Mucosa of gallbladder (tissue), 1 donor: Measurements from ENCODE around the gene ATF7IP. TPM values are rescaled to one million over a fixed set of nuclear protein-coding genes. Genes with fewer than 3 reads are reported as not detected.
"Not testable (repeated sequence)": the region's sequence is repeated elsewhere in the genome, so short reads cannot be mapped to it uniquely, and the experiment has no call there.

Experiments used
- DNase-seq: peaks from one replicate; pipeline ENCODE4 v3.0.0-alpha.2; 2020; ENCODE audit warnings: low spot score
- total RNA-seq: library from RNA; stranded (reverse); gene quantifications from one replicate; pipeline ENCODE4 v1.2.1, GENCODE V29; 2021
- donor health status: DM: no; HTN: no; CAD: no.

The ATF7IP gene, protein sequence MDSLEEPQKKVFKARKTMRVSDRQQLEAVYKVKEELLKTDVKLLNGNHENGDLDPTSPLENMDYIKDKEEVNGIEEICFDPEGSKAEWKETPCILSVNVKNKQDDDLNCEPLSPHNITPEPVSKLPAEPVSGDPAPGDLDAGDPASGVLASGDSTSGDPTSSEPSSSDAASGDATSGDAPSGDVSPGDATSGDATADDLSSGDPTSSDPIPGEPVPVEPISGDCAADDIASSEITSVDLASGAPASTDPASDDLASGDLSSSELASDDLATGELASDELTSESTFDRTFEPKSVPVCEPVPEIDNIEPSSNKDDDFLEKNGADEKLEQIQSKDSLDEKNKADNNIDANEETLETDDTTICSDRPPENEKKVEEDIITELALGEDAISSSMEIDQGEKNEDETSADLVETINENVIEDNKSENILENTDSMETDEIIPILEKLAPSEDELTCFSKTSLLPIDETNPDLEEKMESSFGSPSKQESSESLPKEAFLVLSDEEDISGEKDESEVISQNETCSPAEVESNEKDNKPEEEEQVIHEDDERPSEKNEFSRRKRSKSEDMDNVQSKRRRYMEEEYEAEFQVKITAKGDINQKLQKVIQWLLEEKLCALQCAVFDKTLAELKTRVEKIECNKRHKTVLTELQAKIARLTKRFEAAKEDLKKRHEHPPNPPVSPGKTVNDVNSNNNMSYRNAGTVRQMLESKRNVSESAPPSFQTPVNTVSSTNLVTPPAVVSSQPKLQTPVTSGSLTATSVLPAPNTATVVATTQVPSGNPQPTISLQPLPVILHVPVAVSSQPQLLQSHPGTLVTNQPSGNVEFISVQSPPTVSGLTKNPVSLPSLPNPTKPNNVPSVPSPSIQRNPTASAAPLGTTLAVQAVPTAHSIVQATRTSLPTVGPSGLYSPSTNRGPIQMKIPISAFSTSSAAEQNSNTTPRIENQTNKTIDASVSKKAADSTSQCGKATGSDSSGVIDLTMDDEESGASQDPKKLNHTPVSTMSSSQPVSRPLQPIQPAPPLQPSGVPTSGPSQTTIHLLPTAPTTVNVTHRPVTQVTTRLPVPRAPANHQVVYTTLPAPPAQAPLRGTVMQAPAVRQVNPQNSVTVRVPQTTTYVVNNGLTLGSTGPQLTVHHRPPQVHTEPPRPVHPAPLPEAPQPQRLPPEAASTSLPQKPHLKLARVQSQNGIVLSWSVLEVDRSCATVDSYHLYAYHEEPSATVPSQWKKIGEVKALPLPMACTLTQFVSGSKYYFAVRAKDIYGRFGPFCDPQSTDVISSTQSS
- 70.6 TPM for total RNA-seq

DNA sequence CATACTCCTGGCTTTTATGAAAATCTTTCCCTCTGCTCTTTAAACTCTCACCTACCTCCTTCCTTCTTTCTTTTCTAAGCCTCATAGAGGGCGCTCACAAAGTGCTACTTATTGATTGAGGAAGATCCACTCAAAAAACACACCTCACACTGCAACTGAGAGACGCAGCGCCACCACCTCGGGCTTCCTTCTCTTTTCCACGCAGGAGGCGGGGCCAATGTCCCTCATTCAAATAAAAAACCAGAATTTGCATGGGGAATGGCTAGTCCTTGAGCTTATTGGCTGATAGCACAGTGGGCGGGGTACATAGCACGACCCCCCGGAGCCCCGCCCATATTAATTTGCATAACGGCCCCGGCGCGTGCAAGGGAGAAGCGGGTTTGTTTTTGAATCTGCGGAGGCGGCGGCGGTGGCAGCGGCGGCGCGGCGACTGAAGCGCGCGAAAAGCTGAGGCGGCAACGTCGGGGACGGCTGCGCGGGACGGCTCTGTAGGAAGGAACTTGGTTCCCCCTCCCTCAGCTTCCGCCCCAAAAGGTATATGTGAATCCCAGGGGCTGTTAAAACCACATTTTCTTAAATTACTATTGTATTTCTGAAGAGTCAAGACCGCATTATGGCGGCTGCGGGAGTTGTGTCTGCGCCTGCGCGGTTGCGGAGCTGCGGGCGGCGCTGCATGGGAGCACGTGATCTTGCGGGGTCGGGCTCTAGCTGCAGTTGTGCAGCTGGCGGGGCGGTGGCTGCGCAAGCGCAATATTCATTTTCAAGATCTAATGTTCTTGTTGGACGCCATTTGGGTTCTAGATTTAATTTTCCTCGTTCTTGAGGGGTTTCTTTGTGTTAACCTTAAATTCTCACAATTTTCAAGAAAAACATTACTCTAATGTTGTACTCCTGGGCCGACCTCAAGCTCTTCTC lies at the start of gene ATF7IP:
Gene ATF7IP (plus strand): TSS at position 389 of the 915 bp plus-strand sequence. CDS start 58,234 bp downstream, outside the sequence.
- peak; percentile 97 for DNase-seq

DNA sequence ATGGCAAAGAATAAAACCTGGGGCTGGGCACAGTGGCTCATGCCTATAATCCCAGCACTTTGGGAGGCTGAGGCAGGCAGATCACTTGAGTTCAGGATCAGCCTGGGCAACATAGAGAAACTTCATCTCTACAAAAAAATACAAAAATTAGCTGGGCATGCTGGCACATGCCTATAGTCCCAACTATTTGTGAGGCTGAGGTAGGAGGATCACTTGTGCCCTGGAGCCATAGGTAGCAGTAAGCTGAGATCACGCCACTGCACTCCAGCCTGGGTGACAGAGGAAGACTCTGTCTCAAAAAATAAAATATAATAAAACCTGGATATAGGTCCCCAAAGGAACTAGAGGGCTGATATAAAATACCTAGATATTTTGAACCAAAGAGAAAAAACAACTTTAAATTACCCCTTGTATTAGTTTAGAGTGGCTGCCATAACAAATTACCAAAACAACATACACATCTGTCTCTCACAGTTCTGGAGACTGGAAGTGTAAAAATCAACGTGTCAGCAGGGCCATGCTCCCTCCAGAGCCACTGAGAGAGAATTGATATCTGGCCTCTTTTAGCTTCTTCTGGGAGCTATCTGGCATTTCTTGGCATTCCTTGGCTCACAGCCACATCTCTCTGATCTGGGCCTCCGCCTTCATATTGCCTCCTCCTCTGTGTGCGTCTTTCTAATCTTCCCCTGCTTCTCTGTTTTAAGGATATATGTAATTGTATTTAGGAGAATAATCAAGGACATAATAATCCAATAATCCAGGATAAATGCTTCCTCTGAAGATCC lies 47.9 kb upstream of the ATF7IP start:
- DNase-seq, result no peak

DNA sequence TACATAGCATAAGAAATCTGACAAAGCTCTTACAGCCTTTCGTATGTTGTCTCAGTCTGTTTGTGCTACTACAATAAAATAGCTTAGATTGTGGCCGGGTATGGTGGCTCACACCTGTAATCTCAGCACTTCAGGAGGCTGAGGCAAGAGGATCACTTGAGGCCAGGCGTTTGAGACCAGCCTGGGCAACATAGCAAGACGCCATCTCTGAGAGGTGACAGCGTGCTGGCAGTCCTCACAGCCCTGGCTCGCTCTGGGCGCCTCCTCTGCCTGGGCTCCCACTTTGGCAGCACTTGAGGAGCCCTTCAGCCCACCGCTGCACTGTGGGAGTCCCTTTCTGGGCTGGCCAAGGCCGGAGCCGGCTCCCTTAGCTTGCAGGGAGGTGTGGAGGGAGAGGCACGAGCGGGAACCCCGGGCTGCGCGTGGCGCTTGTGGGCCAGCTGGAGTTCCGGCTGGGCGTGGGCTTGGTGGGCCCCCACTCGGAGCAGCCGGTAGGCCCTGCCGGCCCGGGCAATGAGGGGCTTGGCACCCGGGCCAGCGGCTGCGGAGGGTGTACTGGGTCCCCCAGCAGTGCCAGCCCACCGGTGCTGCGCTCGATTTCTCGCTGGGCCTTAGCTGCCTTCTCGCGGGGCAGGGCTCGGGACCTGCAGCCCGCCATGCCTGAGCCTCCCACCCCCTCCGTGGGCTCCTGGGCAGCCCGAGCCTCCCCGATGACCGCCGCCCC lies 45.6 kb upstream of the ATF7IP start:
- not testable (repeated sequence) for DNase-seq

DNA sequence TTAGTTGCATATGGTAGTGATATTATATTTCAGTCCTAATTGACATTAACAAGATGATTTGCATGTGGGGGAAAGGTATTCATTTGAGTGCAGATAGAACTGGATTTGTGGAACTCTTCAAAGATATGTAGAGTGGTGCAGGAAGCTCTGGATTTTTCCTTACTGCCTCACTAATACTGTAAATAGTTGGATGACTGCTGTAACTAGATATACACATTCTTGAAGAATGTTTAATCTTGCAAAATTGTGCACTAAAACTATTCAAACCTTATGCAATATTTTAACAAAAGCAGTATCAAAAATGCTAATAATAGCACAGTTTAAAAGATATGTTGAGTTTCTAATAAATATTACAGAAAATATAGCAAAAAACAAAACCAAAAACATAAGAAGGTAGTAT lies 43.1 kb upstream of the ATF7IP start:
- no peak for DNase-seq

GRCh38 chr12:14325716-14326343 lies 39.7 kb upstream of the ATF7IP start:
- no peak for DNase-seq

GRCh38 chr12:14326699-14327098 lies 38.8 kb upstream of the ATF7IP start:
- DNase-seq, result no peak

DNA sequence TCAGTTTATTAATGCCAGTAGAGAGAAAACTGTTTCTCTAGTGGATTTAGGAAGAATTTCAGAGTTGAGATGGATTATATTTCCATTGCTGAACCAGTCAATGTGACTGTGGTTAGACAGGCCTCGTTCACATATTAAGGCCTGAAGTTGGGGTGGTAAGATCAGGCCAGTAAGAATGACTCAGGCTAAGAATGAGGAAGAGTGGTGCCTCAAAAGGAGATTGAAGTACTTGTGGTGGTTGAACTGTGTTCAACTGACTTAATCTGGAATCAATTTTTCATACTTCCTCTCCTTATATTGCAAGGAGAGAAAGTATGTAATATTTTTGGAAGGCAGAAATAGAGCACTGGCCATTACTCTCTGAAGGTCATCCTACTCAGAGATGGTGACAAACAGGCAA lies 37.8 kb upstream of the ATF7IP start:
- no peak for DNase-seq

GRCh38 chr12:14332482-14332881 lies 33.0 kb upstream of the ATF7IP start:
- DNase-seq, result no peak

GRCh38 chr12:14340371-14340770 lies 25.1 kb upstream of the ATF7IP start:
- no peak for DNase-seq

DNA sequence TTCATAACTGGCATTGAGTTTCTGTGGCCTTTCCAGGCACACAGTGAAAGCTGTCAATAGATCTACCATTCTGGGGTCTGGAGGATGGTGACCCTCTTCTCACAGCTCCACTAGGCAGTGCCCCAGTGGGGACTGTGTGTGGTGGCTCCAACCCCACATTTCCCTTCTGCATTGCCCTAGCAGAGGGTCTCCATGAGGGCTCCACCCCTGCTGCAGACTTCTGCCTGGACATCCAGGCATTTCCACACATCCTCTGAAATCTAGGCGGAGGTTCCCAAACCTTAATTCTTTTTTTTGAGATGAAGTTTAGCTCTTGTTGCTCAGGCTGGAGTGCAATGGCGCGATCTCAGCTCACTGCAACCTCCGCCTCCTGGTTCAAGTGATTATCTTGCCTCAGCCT lies 14.0 kb upstream of the ATF7IP start:
- not testable (repeated sequence) for DNase-seq

- not testable (repeated sequence) for DNase-seq
Observed at GRCh38 chr12:14352066-14352465, 13.4 kb upstream of the ATF7IP start.

- not testable (repeated sequence) for DNase-seq
Observed at GRCh38 chr12:14354665-14355064, 10.8 kb upstream of the ATF7IP start.

DNA sequence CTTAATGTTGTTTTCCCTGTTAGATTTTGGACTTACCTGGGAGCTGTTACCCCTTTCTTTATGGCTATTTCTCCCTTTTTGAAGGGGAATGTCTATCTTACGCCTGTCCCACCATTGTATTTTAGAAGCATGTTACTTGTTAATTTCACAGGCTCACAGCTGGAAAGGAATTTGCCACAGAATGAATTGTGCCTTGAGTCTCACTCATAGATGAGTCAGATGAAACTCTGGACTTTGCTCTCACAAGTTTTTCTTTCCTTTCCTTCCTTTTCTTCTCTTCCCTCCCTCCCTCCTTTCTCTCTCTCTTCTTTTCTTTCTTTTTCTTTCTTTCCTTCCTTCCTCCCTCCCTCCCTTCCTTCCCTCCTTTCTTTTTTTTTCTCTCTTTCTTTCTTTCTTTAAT lies 9.3 kb upstream of the ATF7IP start:
- DNase-seq, result no peak

DNA sequence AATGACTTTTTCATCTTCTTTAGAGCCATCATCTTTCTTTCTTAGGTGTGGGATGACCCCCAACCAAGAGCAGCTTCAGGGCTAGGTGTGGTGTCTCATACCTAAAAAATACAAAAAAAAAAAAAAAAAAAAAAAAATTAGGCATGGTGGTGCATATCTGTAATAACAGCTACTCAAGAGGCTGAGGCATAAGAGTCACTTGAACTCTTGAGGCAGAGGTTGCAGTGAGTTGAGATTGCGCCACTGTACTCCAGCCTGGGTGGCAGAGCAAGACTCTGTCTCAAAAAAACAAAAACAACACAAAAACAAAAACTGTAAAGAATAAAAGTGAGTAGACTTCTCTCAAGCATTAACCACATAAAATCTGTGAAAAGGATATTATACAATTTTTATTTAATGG lies 8.0 kb upstream of the ATF7IP start:
- no peak for DNase-seq

DNA sequence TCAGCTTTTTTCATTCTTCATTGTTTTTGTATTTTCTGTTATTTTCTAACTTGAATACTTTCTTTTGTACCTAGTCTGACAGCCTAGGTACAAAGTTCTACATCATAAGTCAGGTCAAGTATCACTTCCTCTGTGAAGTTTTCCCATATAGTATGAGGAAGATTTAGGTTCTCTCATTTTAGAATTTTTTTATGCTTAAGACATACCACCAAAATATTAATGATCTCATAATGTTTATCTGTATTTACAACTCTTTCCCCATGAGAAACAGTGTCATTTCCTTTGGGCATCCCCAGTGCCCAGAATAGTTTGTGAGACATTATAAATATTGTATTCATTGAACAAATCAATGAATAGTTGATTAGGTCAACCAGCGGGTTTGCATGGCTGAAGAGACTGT lies 3.1 kb upstream of the ATF7IP start:
- no peak for DNase-seq

GRCh38 chr12:14364583-14365271 lies 755 bp upstream of the ATF7IP start:
- DNase-seq, result no peak

DNA sequence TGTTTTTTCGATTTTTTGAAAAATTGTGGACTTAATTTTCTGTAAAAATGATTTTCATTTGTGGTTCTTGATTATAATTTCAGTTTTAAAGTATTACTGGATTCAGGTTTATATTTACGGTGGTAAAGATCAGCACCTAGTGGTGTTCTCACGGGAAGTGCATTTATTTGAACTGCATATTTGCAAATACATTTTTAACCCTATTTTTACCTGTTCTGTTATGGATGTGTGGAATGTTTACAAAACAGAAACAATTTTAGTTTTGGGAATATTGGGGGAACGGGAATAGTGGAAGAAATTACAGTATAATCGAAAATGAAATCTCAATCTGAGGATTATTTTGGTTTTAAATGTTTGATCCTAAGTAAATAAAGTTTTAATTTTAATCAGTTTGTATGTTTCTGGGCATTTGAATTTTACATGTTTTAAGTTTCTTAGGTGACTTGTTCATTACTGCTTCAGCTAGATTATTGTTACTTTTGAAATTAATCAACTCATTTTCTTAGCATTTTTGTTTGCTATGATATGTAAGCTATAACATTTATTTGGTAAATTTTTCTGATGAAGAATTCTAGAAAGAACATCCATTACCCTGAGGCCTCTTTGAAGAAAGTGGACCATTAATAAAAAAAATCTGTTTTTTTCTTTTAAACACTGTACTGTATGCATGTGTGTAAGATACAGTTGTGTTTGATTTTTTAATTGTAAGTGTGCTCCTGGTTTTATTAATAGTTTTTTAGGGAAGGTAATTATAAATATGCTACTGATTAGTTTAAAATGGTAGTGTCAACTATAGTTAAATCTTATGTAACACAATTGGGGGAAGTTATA lies 942 bp downstream of the ATF7IP start:
- DNase-seq, result no peak
